Cardiac muscle cell (in vitro differentiated cells and primary cell): ENCODE results near the gene PDE6G. TPM values are rescaled to one million over a fixed set of nuclear protein-coding genes. Genes with fewer than 3 reads are reported as not detected.

Experiments used
- DNase-seq, 2 donors: peaks; one replicate each; pipeline versions ENCODE4 v3.0.0 to v3.0.0-alpha.2; 2010 to 2017; ENCODE audit warnings: low read depth in 1 of 2, low spot score in 1 of 2
- H3K27ac ChIP-seq: fragments of 200-600 bp; sonication (generic); 2 replicates; pipeline ENCODE4 v1.5.1; 2016
- H3K27me3 ChIP-seq: fragments of 200-600 bp; sonication (generic); 2 replicates; pipeline ENCODE4 v1.6.0; 2016; ENCODE audit warnings: control low read depth
- H3K36me3 ChIP-seq: fragments of 200-600 bp; sonication (generic); 2 replicates; pipeline ENCODE4 v1.5.1; 2016; ENCODE audit warnings: control low read depth
- H3K4me1 ChIP-seq: fragments of 200-600 bp; sonication (generic); 2 replicates; pipeline ENCODE4 v1.8.1; 2017; ENCODE audit warnings: low read depth, mild to moderate bottlenecking, mixed run types
- H3K4me3 ChIP-seq: fragments of 200-600 bp; sonication (generic); 2 replicates; pipeline ENCODE4 v1.5.1; 2016; ENCODE audit warnings: mild to moderate bottlenecking
- H3K9me3 ChIP-seq: fragments of 200-600 bp; sonication (generic); 2 replicates; pipeline ENCODE4 v1.5.1; 2017; ENCODE audit warnings: low read depth, mild to moderate bottlenecking, control low read depth
- polyA plus RNA-seq: library from polyadenylated mRNA; unstranded; fragments of >200 nt; fragmentation: Nextera tagmentation; extraction: Ambion mirVana; gene quantifications from 2 replicates; pipeline ENCODE4 v1.2.1, GENCODE V29; 2016
- total RNA-seq: library from RNA; depleted of rRNA; stranded (reverse); fragments of >200 nt; gene quantifications from 2 replicates; pipeline ENCODE4 v1.2.3, GENCODE V29; 2016
- TF ChIP-seq, protein P1 (sequence below): IDR thresholded peaks from 2 replicates; pipeline ENCODE4 v1.5.1; 2012; ENCODE audit warnings: low read depth, mild to moderate bottlenecking, low read length

The PDE6G gene
- total and polyA plus RNA-seq, 2 experiments from 2014 or later: 1.8 to 2.3 TPM

DNA sequence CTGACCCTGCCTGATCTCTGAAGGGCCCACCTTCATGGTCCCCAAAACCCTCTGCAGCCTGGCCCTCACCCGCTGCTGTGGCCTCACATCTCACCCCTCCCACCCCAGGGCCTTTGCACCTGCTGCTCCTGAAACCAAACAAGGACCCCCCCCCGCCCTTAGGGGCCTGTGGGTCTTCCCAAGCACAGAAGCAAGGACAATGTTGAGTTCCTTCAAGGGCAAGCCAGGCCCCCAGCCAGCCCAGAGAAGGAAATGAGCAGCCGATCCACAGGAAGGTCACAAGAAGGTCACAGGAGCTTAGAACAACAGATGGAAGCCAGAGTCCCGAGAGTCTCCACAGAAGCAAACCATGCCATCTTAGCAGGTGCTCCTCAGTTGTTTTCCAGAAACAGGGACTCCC is 493 bp upstream of the PDE6G start:
- Histone ChIP-seq H3K27ac (peak overlapping the region; percentile 14), H3K4me1 (peaks cover 15% of the 10 kb centered on the region), H3K27me3 (no peaks in the 10 kb centered on the region), H3K4me3 (no peak overlapping the region), H3K36me3 (no peaks in the 10 kb centered on the region), H3K9me3 (no peaks in the 10 kb centered on the region)
- DNase-seq: no peak
- TF ChIP-seq, protein P1, sequence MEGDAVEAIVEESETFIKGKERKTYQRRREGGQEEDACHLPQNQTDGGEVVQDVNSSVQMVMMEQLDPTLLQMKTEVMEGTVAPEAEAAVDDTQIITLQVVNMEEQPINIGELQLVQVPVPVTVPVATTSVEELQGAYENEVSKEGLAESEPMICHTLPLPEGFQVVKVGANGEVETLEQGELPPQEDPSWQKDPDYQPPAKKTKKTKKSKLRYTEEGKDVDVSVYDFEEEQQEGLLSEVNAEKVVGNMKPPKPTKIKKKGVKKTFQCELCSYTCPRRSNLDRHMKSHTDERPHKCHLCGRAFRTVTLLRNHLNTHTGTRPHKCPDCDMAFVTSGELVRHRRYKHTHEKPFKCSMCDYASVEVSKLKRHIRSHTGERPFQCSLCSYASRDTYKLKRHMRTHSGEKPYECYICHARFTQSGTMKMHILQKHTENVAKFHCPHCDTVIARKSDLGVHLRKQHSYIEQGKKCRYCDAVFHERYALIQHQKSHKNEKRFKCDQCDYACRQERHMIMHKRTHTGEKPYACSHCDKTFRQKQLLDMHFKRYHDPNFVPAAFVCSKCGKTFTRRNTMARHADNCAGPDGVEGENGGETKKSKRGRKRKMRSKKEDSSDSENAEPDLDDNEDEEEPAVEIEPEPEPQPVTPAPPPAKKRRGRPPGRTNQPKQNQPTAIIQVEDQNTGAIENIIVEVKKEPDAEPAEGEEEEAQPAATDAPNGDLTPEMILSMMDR: no peak

DNA sequence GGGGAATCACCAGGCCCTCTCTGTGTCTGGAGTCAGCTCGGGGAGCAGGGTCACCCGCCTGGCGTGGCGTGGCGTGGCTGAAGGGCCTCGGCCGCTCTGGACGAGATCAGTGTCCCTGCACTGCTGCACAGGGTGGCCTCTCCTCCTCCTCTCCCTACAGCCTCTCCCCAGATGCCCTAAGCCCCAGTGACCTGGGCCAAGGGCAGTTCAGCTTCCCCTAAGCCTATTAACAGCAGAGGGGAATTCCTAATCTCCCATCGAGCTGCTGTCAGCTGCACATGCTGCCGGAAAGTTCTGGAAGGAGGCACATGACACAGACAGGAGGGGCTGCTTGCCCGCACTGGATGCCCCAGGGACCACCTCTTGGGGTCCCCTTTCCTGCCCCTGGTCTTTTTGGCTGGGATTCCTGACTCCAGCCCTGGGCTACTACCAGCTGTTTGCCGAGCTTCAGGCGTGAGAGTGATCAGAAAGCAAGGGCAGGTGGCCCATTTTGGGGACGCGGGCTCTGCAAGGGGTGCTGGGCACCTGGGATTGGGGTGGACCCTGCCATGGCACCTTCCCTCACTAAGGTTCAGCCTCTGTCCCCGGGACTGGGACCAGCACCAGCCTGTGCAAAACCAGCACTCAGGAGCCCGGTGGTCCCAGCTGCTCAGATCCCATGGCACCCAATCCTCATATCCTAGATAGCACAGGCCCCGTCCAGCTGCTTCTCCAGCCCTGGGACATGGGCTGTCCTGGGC is 794 bp downstream of the PDE6G start:
- Histone ChIP-seq H3K27ac (no peak overlapping the region), H3K36me3 (no peaks in the 10 kb centered on the region), H3K9me3 (no peaks in the 10 kb centered on the region), H3K4me3 (no peak overlapping the region), H3K4me1 (peaks cover 15% of the 10 kb centered on the region), H3K27me3 (no peaks in the 10 kb centered on the region)
- TF ChIP-seq, protein P1: no peak
- no peak for DNase-seq

DNA sequence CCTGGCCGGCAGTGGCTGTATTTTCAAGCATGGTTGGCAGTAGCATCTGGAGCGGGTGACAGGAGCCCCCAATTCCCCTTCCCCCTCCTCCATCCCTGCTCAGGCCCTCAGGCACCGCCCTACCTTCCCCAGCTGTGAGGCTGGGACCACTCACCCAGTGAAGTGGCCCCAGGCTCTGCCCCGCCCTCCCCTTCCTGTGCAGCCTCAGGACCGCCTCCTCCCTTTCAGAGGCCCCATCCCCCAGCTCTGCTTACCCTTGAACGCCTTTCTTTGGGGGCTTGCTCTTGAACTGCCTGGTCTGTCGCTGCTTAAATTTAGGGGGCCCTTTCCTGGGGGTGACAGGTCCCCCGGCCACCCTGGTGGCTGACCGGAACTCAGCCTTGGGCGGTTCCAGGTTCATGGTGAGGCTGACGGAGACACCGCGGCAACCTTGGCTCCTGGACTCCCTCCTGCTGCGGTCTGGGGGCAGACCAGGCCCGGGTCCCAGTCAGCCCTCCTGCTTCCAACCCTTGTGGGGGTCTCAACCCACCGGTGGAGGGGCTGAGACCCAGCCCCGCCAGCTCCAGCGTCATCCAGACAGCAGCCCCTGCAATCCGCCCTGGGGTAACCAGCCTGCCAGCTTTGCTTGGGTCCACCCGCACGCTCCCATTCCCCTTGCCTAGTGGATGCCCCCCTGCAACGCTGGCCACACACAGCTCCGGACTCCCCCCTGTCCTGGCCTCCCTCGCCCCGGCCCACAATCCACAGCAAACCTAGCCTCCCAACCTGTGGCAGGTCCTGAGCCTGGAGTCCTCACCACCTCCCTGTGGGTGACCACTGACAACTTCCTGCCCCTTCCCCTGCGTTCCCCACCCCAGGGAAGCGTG is 3.2 kb downstream of the PDE6G start:
- H3K36me3 ChIP-seq: no peaks in the 10 kb centered on the region
- no peak overlapping the region for H3K4me3 ChIP-seq
- DNase-seq: peak in 1 of 2 donors; percentile 17
- peaks cover 13% of the 10 kb centered on the region for H3K27me3 ChIP-seq
- no peaks in the 10 kb centered on the region for H3K9me3 ChIP-seq
- no peak overlapping the region for H3K27ac ChIP-seq
- peaks cover 11% of the 10 kb centered on the region for H3K4me1 ChIP-seq
- TF ChIP-seq, protein P1: no peak

DNA sequence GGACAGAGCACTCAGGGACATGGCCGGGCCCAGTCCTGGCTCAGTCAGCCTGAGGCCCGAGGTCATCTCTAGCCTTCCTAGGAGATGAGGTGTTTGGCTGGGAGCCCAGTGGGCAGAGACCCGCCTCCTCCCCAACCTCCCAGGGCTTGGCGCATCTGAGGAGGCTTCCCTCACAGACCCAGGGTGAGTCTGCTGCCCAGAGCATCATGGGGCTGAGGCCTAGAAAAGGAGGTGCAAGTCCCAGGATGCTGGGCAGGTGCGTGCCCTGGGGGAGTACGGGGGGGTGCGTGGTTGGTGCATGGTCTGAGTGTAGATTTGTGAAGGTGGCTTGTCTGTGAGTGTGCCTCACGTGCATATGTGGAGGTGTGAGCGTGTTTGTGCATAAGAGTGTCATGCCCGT is 4.7 kb downstream of the PDE6G start:
- DNase-seq: peak in 1 of 2 donors; percentile 84
- H3K27me3 ChIP-seq: peaks cover 28% of the 10 kb centered on the region
- H3K27ac ChIP-seq: no peak overlapping the region
- no peaks in the 10 kb centered on the region for H3K9me3 ChIP-seq
- TF ChIP-seq, protein P1: no peak
- no peak overlapping the region for H3K4me3 ChIP-seq
- no peaks in the 10 kb centered on the region for H3K36me3 ChIP-seq
- peaks cover 4% of the 10 kb centered on the region for H3K4me1 ChIP-seq

DNA sequence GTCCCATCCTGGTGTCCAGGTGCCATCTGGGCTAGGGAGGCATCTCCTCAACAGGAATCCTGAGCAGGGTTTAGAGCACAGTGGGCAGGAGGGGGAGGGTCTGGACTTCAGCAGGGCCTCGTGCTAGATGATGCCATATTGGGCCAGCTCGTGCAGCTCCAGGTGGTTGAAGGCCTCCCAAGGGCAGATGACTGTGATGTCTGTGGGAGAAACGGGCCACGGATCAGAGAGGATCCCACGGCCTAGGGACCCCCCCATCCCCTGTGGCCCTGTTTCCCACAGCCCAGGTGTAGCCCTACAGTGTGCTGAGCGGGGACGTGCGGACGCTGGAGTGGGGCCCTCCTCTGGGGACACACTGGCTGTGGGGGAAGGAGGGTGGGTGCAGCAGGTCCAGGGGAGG is 5.4 kb downstream of the PDE6G start:
- Histone ChIP-seq H3K4me1 (peaks cover 4% of the 10 kb centered on the region), H3K27me3 (peaks cover 28% of the 10 kb centered on the region), H3K36me3 (no peaks in the 10 kb centered on the region), H3K27ac (no peak overlapping the region), H3K9me3 (no peaks in the 10 kb centered on the region), H3K4me3 (no peak overlapping the region)
- DNase-seq: no peak
- TF ChIP-seq, protein P1: no peak
